Ovary (tissue), 3 donors: Measurements from ENCODE around the gene VIP.

Experiments
- CTCF ChIP-seq, 3 donors: fragments of 450-650 bp in 2 of 3; fragments of 200-600 bp in 1 of 3; IDR thresholded peaks; one replicate each; pipeline versions ENCODE4 v1.5.1 to v1.8.0; 2016 to 2022; ENCODE audit warnings: antibody characterized with exemption in 3 of 3, mild to moderate bottlenecking in 1 of 3
- EP300 ChIP-seq: sonication (generic); formaldehyde crosslinking; IDR thresholded peaks from one replicate; pipeline ENCODE4 v1.6.1; 2017; ENCODE audit warnings: antibody characterized with exemption
- POLR2A ChIP-seq: fragments of 450-650 bp; IDR thresholded peaks from one replicate; pipeline ENCODE4 v1.6.1; 2017; ENCODE audit warnings: antibody characterized with exemption, mild to moderate bottlenecking, moderate library complexity
- donor health status: DM: no; HTN: no; CAD: no.

GRCh38 chr6:152765331-152765730 lies 14.7 kb downstream of the VIP start:
- TF ChIP-seq CTCF (IDR thresholded peaks at IDR 0.05) (no peak), POLR2A (no peak), EP300 (no peak)
